ENCODE measurements around the gene HMGXB3. TPM values are rescaled to one million over a fixed set of nuclear protein-coding genes. Genes with fewer than 3 reads are reported as not detected.

HMGXB3 gene
- total RNA-seq, 1 donor from 2014 or later: 36.8 TPM

- H3K36me3 Mint-ChIP-seq (ENCODE audit: low read depth): peaks cover 18% of the 10 kb centered on the region
- intact Hi-C loops (cut with micrococcal nuclease): no loop called here
- no peak overlapping the region for H3K27ac Mint-ChIP-seq
- ChIA-PET CTCF (no interaction called here), POLR2A (no interaction called here)
- no peaks in the 10 kb centered on the region for H3K27me3 Mint-ChIP-seq
- peaks cover 3% of the 10 kb centered on the region for H3K4me1 Mint-ChIP-seq
- DNase-seq: no peak
- TF ChIP-seq CTCF (IDR thresholded peaks at IDR 0.05): no peak
- no peak overlapping the region for H3K4me3 Mint-ChIP-seq
- ATAC-seq (ENCODE audit: low read depth): no peak
- H3K9me3 Mint-ChIP-seq: no peaks in the 10 kb centered on the region
Measured at GRCh38 chr5:150058480-150059126, 58.1 kb downstream of the HMGXB3 start.

- Mint-ChIP-seq H3K4me1 (peaks cover 3% of the 10 kb centered on the region), H3K36me3 (ENCODE audit: low read depth) (peaks cover 8% of the 10 kb centered on the region), H3K4me3 (no peak overlapping the region), H3K9me3 (no peaks in the 10 kb centered on the region), H3K27me3 (no peaks in the 10 kb centered on the region), H3K27ac (no peak overlapping the region)
- intact Hi-C loops (cut with micrococcal nuclease): no loop called here
- ChIA-PET CTCF (no interaction called here), POLR2A (no interaction called here)
- DNase-seq (no peak), ATAC-seq (ENCODE audit: low read depth) (no peak)
- no peak for TF ChIP-seq CTCF (IDR thresholded peaks at IDR 0.05)
Measured at GRCh38 chr5:150059623-150060022, 59.1 kb downstream of the HMGXB3 start.

- CTCF ChIA-PET: no interaction called here
- DNase-seq (no peak), ATAC-seq (ENCODE audit: low read depth) (no peak)
- no peak for TF ChIP-seq CTCF (IDR thresholded peaks at IDR 0.05)
- intact Hi-C loops (cut with micrococcal nuclease): no loop called here
- Mint-ChIP-seq H3K4me3 (no peak overlapping the region), H3K27me3 (peaks cover 1% of the 10 kb centered on the region), H3K9me3 (no peaks in the 10 kb centered on the region), H3K36me3 (ENCODE audit: low read depth) (peaks cover 1% of the 10 kb centered on the region), H3K4me1 (peaks cover 3% of the 10 kb centered on the region), H3K27ac (no peak overlapping the region)
- POLR2A ChIA-PET: no interaction called here
Measured at GRCh38 chr5:150060471-150060870, 59.9 kb downstream of the HMGXB3 start.

- peaks cover 10% of the 10 kb centered on the region for H3K4me1 Mint-ChIP-seq
- no peak for ATAC-seq (ENCODE audit: low read depth)
- DNase-seq: no peak
- no peaks in the 10 kb centered on the region for H3K36me3 Mint-ChIP-seq (ENCODE audit: low read depth)
- H3K27ac Mint-ChIP-seq: no peak overlapping the region
- no peak overlapping the region for H3K4me3 Mint-ChIP-seq
- ChIA-PET CTCF (interaction anchor here (0.5 kb wide), 1 partner anchor 158 kb away, joined by 3 read pairs; no protein-coding TSS in a partner anchor), POLR2A (no interaction called here)
- H3K27me3 Mint-ChIP-seq: peaks cover 4% of the 10 kb centered on the region
- TF ChIP-seq CTCF (IDR thresholded peaks at IDR 0.05): no peak
- intact Hi-C loops (cut with micrococcal nuclease): no loop called here
- no peaks in the 10 kb centered on the region for H3K9me3 Mint-ChIP-seq
Measured at GRCh38 chr5:150061538-150061995, 61.0 kb downstream of the HMGXB3 start.

GRCh38 chr5:150062216-150062922, 61.8 kb downstream of the HMGXB3 start:
- intact Hi-C loops (cut with micrococcal nuclease): no loop called here
- ChIA-PET POLR2A (no interaction called here), CTCF (interaction anchor here (0.6 kb wide), 1 partner anchor 37 kb away, joined by 3 read pairs; no protein-coding TSS in a partner anchor)
- no peak overlapping the region for H3K4me3 Mint-ChIP-seq
- ATAC-seq (ENCODE audit: low read depth): no peak
- H3K27me3 Mint-ChIP-seq: peaks cover 4% of the 10 kb centered on the region
- DNase-seq: no peak
- peaks cover 18% of the 10 kb centered on the region for H3K4me1 Mint-ChIP-seq
- no peak for TF ChIP-seq CTCF (IDR thresholded peaks at IDR 0.05)
- no peaks in the 10 kb centered on the region for H3K36me3 Mint-ChIP-seq (ENCODE audit: low read depth)
- no peaks in the 10 kb centered on the region for H3K9me3 Mint-ChIP-seq
- H3K27ac Mint-ChIP-seq: no peak overlapping the region

Data from activated B cell treated with CpG ODN at 0.5 μM for 24 hours (primary cell).